Stomach smooth muscle (tissue), 2 donors: Measurements from ENCODE around the gene SEMA4D.
"Not testable (repeated sequence)": the region's sequence is repeated elsewhere in the genome, so short reads cannot be mapped to it uniquely, and the experiment has no call there.

Experiments
- H3K27ac ChIP-seq: one replicate; pipeline ENCODE4 v1.7.0; 2013; ENCODE audit warnings: mild to moderate bottlenecking, low read length, inconsistent platforms
- H3K27me3 ChIP-seq, 2 donors: one replicate each; pipeline ENCODE4 v1.7.0; 2013; ENCODE audit warnings: low read length in 2 of 2; ENCODE audit not compliant: insufficient read depth in 2 of 2, control insufficient read depth in 1 of 2
- H3K36me3 ChIP-seq, 2 donors: one replicate each; pipeline ENCODE4 v1.7.0; 2013; ENCODE audit warnings: low read length in 2 of 2; ENCODE audit not compliant: control insufficient read depth in 2 of 2, insufficient read depth in 2 of 2
- H3K4me1 ChIP-seq: one replicate; pipeline ENCODE4 v1.7.0; 2013; ENCODE audit warnings: low read length; ENCODE audit not compliant: control insufficient read depth, insufficient read depth
- H3K4me3 ChIP-seq, 2 donors: one replicate each; pipeline ENCODE4 v1.7.0; 2013; ENCODE audit warnings: low read length in 2 of 2
- H3K9ac ChIP-seq, 2 donors: one replicate each; pipeline ENCODE4 v1.7.0; 2013; ENCODE audit warnings: low read length in 2 of 2, mild to moderate bottlenecking in 1 of 2
- H3K9me3 ChIP-seq, 2 donors: one replicate each; pipeline ENCODE4 v1.7.0; 2013; ENCODE audit warnings: low read length in 2 of 2; ENCODE audit not compliant: control insufficient read depth in 2 of 2
- donor health status: healthy.
- donor health status: Pancreatic carcinoma.

Gene SEMA4D

GRCh38 chr9:89482056-89482851 is 15.7 kb downstream of the SEMA4D start:
- H3K4me3 ChIP-seq: no peak overlapping the region
- H3K4me1 ChIP-seq: peaks cover 4% of the 10 kb centered on the region
- no peak overlapping the region for H3K9ac ChIP-seq
- H3K27me3 ChIP-seq: no peaks in the 10 kb centered on the region
- H3K27ac ChIP-seq: no peak overlapping the region
- no peaks in the 10 kb centered on the region for H3K36me3 ChIP-seq
- no peaks in the 10 kb centered on the region for H3K9me3 ChIP-seq

DNA sequence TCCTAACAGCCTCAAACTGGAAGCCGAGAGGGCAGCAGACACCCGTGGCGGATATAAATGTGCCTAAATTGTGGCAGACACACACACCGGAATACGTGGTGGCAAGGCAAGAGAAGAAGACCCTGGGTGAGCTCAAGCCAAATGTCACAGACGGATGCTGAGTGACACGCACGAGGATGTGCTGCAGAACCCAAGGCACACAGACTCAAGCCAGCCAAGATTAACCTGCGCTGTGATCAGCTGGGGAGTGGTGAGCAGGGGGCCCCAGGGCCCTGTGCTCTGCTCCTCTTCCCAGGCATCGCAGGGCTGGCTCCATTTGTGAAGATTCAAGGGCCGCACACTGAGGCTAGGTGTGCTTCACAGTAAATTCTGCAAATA is 16.4 kb downstream of the SEMA4D start:
- Histone ChIP-seq H3K9me3 (no peaks in the 10 kb centered on the region), H3K9ac (no peak overlapping the region), H3K4me3 (no peak overlapping the region), H3K4me1 (peaks cover 4% of the 10 kb centered on the region), H3K27me3 (no peaks in the 10 kb centered on the region), H3K27ac (no peak overlapping the region), H3K36me3 (no peaks in the 10 kb centered on the region)

- H3K27ac ChIP-seq: no peak overlapping the region
- H3K9ac ChIP-seq: no peak overlapping the region
- no peaks in the 10 kb centered on the region for H3K9me3 ChIP-seq
- no peak overlapping the region for H3K4me3 ChIP-seq
- no peaks in the 10 kb centered on the region for H3K27me3 ChIP-seq
- peaks cover 4% of the 10 kb centered on the region for H3K4me1 ChIP-seq
- H3K36me3 ChIP-seq: no peaks in the 10 kb centered on the region
These were observed 16.9 kb downstream of the SEMA4D start for GRCh38 chr9:89480825-89481537.

DNA sequence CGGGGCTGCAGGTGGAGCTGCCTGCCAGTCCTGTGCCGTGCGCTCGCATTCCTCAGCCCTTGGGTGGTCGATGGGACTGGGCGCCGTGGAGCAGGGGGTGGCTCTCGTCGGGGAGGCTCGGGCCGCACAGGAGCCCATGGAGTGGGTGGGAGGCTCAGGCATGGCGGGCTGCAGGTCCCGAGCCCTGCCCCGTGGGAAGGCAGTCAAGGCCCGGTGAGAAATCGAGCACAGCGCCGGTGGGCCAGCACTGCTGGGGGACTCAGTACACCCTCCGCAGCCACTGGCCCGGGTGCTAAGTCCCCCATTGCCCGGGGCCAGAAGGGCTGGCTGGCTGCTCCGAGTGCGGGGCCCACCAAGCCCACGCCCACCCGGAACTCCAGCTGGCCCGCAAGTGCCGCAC is 17.5 kb downstream of the SEMA4D start:
- not testable (repeated sequence) for H3K9me3 ChIP-seq, H3K4me1 ChIP-seq, H3K9ac ChIP-seq, H3K4me3 ChIP-seq, H3K27ac ChIP-seq, H3K36me3 ChIP-seq, H3K27me3 ChIP-seq

DNA sequence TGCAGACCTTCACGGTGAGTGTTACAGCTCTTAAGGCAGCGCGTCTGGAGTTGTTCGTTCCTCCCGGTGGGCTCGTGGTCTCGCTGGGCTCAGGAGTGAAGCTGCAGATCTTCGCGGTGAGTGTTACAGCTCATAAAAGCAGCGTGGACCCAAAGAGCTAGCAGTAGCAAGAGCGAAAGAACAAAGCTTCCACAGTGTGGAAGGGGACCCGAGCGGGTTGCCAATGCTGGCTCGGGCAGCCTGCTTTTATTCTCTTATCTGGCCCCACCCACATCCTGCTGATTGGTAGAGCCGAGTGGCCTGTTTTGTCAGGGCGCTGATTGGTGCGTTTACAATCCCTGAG is 18.3 kb downstream of the SEMA4D start:
- not testable (repeated sequence) for H3K9me3 ChIP-seq, H3K9ac ChIP-seq, H3K27me3 ChIP-seq, H3K27ac ChIP-seq, H3K36me3 ChIP-seq, H3K4me3 ChIP-seq, H3K4me1 ChIP-seq

- Histone ChIP-seq H3K4me3 (no peak overlapping the region), H3K4me1 (peaks cover 4% of the 10 kb centered on the region), H3K9me3 (no peaks in the 10 kb centered on the region), H3K27ac (no peak overlapping the region), H3K27me3 (no peaks in the 10 kb centered on the region), H3K9ac (no peak overlapping the region), H3K36me3 (no peaks in the 10 kb centered on the region)
These were observed 18.9 kb downstream of the SEMA4D start for GRCh38 chr9:89478821-89479668.

GRCh38 chr9:89477811-89478630 is 19.9 kb downstream of the SEMA4D start:
- H3K4me1 ChIP-seq: peaks cover 4% of the 10 kb centered on the region
- no peak overlapping the region for H3K4me3 ChIP-seq
- H3K36me3 ChIP-seq: no peaks in the 10 kb centered on the region
- no peak overlapping the region for H3K27ac ChIP-seq
- H3K27me3 ChIP-seq: no peaks in the 10 kb centered on the region
- no peaks in the 10 kb centered on the region for H3K9me3 ChIP-seq
- no peak overlapping the region for H3K9ac ChIP-seq

GRCh38 chr9:89477384-89477783 is 20.5 kb downstream of the SEMA4D start:
- Histone ChIP-seq H3K27ac (no peak overlapping the region), H3K9me3 (no peaks in the 10 kb centered on the region), H3K4me1 (peaks cover 4% of the 10 kb centered on the region), H3K4me3 (no peak overlapping the region), H3K27me3 (no peaks in the 10 kb centered on the region), H3K36me3 (no peaks in the 10 kb centered on the region), H3K9ac (no peak overlapping the region)

GRCh38 chr9:89476546-89476945 is 21.4 kb downstream of the SEMA4D start:
- Histone ChIP-seq H3K4me1 (peaks cover 4% of the 10 kb centered on the region), H3K27ac (no peak overlapping the region), H3K9ac (no peak overlapping the region), H3K36me3 (no peaks in the 10 kb centered on the region), H3K4me3 (no peak overlapping the region), H3K9me3 (no peaks in the 10 kb centered on the region), H3K27me3 (no peaks in the 10 kb centered on the region)

DNA sequence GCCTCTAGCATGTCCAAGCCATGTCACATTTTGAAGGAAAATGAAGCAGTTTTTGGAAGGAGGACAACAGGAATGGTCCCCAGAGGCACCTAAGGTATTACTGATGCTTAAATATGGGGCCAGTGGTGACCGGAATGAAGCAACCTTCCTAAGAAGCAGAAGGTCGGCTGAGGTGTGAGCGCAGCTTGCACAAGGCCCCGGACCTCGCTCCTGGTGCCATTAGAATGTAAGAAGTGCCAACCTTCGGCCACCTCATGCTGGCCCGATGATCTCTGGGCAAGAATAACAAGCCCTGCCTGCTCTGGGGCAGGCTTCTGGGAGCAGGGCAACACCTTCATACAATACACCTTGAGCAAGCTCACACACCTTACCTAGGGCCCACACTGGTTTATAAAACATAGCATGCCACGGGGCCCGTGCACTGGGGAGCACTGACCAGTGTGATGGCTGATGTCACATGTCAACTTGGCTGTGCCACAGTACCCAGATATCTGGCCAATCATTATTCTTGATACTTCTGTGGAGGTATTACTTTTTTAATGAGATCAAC is 21.9 kb downstream of the SEMA4D start:
- H3K27me3 ChIP-seq: no peaks in the 10 kb centered on the region
- H3K27ac ChIP-seq: no peak overlapping the region
- H3K9ac ChIP-seq: no peak overlapping the region
- H3K36me3 ChIP-seq: no peaks in the 10 kb centered on the region
- peaks cover 4% of the 10 kb centered on the region for H3K4me1 ChIP-seq
- H3K4me3 ChIP-seq: no peak overlapping the region
- no peaks in the 10 kb centered on the region for H3K9me3 ChIP-seq
